ENCODE results near the gene CRYZ.

DNA sequence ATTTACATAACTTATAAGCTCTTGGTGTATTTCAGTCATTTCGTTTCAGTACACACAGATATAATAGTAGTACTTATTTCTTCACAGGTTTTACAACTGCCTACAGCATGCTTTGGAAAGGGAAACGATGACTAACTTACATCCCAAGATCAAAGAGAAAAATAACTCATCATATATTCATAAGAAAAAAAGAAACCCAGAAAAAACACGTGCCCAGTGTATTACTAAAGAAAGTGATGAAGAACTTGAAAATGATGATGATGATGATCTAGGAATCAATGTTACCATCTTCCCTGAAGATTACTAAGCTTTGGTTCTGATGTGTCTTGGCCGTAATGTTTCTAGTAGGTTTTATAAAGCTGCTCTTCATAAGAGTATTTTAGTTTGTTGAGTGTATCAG lies 31.0 kb upstream of the CRYZ start:
- TF ChIP-seq POLR2A (IDR thresholded peaks at IDR 0.05; ENCODE audit: low read length): no peak
- TF ChIP-seq GATA1 (IDR thresholded peaks at IDR 0.05; ENCODE audit: low read depth, low read length): no peak
